ENCODE measurements around the gene FOXN3.
"Not testable (repeated sequence)": the region's sequence is repeated elsewhere in the genome, so short reads cannot be mapped to it uniquely, and the experiment has no call there.

FOXN3 gene

GRCh38 chr14:89162586-89162985 lies 254.4 kb downstream of the FOXN3 start:
- DNase-seq, result no peak

- DNase-seq, result no peak
These were observed 256.6 kb downstream of the FOXN3 start for GRCh38 chr14:89160437-89160836.

- DNase-seq, result no peak
These were observed 258.3 kb downstream of the FOXN3 start for GRCh38 chr14:89158701-89159100.

- DNase-seq, result not testable (repeated sequence)
These were observed 258.9 kb downstream of the FOXN3 start for GRCh38 chr14:89158104-89158503.

GRCh38 chr14:89155491-89155890 lies 261.5 kb downstream of the FOXN3 start:
- no peak for DNase-seq

- DNase-seq, result not testable (repeated sequence)
These were observed 265.3 kb downstream of the FOXN3 start for GRCh38 chr14:89151693-89152092.

GRCh38 chr14:89146274-89146673 lies 270.8 kb downstream of the FOXN3 start:
- DNase-seq, result no peak

GRCh38 chr14:89144642-89145041 lies 272.4 kb downstream of the FOXN3 start:
- DNase-seq, result no peak

- no peak for DNase-seq
These were observed 273.0 kb downstream of the FOXN3 start for GRCh38 chr14:89144066-89144465.

GRCh38 chr14:89143595-89143994 lies 273.4 kb downstream of the FOXN3 start:
- DNase-seq, result peak; percentile 64

- DNase-seq, result no peak
These were observed 274.7 kb downstream of the FOXN3 start for GRCh38 chr14:89142366-89142765.

- no peak for DNase-seq
These were observed 275.2 kb downstream of the FOXN3 start for GRCh38 chr14:89141862-89142261.

GRCh38 chr14:89140326-89140725 lies 276.7 kb downstream of the FOXN3 start:
- no peak for DNase-seq

GRCh38 chr14:89139404-89140247 lies 277.4 kb downstream of the FOXN3 start:
- DNase-seq, result no peak

- DNase-seq, result no peak
These were observed 278.2 kb downstream of the FOXN3 start for GRCh38 chr14:89138846-89139245.

- DNase-seq, result peak; percentile 85
These were observed 279.4 kb downstream of the FOXN3 start for GRCh38 chr14:89137526-89138163.

GRCh38 chr14:89136587-89136986 lies 280.4 kb downstream of the FOXN3 start:
- DNase-seq, result no peak

GRCh38 chr14:89134640-89135039 lies 282.4 kb downstream of the FOXN3 start:
- no peak for DNase-seq

- no peak for DNase-seq
These were observed 285.9 kb downstream of the FOXN3 start for GRCh38 chr14:89131004-89131750.

GRCh38 chr14:89129570-89129969 lies 287.5 kb downstream of the FOXN3 start:
- no peak for DNase-seq

- DNase-seq, result no peak
These were observed 288.6 kb downstream of the FOXN3 start for GRCh38 chr14:89128311-89129026.

- DNase-seq, result no peak
These were observed 290.6 kb downstream of the FOXN3 start for GRCh38 chr14:89126461-89126860.

- no peak for DNase-seq
These were observed 291.8 kb downstream of the FOXN3 start for GRCh38 chr14:89125216-89125615.
